ENCODE data around the gene TMEM61. TPM values are rescaled to one million over a fixed set of nuclear protein-coding genes. Genes with fewer than 3 reads are reported as not detected.

The TMEM61 gene
- total RNA-seq, 1 donor from 2014 or later = not detected

DNA sequence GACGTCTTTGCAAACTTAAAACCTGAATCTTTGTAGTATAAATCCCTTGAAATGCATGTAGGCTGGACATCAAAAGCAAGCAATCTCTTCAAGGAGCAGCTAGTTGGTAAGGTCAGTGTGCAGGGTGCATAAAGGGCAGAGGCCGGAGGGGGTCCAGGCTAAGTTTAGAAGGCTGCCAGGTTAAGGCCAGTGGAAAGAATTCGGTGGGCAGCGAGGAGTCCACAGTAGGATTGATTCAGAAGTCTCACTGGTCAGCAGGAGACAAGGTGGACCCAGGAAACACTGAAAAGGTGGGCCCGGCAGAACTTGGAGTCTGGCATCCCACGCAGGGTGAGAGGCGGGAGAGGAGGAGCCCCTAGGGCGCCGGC lies 58.5 kb downstream of the TMEM61 start:
- intact Hi-C loops (cut with micrococcal nuclease) = no loop called here
- ChIA-PET CTCF (no interaction called here), POLR2A (no interaction called here)
- Mint-ChIP-seq H3K4me1 (no peaks in the 10 kb centered on the region), H3K27ac (no peak overlapping the region), H3K9me3 (no peaks in the 10 kb centered on the region), H3K27me3 (peaks cover 62% of the 10 kb centered on the region), H3K36me3 (ENCODE audit: low read depth) (no peaks in the 10 kb centered on the region), H3K4me3 (no peak overlapping the region)
- DNase-seq = no peak
- TF ChIP-seq, protein P1, sequence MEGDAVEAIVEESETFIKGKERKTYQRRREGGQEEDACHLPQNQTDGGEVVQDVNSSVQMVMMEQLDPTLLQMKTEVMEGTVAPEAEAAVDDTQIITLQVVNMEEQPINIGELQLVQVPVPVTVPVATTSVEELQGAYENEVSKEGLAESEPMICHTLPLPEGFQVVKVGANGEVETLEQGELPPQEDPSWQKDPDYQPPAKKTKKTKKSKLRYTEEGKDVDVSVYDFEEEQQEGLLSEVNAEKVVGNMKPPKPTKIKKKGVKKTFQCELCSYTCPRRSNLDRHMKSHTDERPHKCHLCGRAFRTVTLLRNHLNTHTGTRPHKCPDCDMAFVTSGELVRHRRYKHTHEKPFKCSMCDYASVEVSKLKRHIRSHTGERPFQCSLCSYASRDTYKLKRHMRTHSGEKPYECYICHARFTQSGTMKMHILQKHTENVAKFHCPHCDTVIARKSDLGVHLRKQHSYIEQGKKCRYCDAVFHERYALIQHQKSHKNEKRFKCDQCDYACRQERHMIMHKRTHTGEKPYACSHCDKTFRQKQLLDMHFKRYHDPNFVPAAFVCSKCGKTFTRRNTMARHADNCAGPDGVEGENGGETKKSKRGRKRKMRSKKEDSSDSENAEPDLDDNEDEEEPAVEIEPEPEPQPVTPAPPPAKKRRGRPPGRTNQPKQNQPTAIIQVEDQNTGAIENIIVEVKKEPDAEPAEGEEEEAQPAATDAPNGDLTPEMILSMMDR (IDR thresholded peaks at IDR 0.05) = no peak
- no peak for ATAC-seq (ENCODE audit: low read depth)

DNA sequence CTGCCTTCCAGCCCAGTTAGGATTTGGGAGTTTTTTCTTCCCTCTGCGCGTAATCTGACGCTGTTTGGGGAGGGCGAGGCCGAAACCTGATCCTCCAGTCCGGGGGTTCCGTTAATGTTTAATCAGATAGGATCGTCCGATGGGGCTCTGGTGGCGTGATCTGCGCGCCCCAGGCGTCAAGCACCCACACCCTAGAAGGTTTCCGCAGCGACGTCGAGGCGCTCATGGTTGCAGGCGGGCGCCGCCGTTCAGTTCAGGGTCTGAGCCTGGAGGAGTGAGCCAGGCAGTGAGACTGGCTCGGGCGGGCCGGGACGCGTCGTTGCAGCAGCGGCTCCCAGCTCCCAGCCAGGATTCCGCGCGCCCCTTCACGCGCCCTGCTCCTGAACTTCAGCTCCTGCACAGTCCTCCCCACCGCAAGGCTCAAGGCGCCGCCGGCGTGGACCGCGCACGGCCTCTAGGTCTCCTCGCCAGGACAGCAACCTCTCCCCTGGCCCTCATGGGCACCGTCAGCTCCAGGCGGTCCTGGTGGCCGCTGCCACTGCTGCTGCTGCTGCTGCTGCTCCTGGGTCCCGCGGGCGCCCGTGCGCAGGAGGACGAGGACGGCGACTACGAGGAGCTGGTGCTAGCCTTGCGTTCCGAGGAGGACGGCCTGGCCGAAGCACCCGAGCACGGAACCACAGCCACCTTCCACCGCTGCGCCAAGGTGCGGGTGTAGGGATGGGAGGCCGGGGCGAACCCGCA lies 59.1 kb downstream of the TMEM61 start, which contains the start of gene PCSK9:
Gene PCSK9 (plus strand): TSS at position 207 of the 741 bp plus-strand sequence. CDS start 290 bp downstream, at position 497.
- Mint-ChIP-seq H3K4me1 (no peaks in the 10 kb centered on the region), H3K27me3 (peaks cover 59% of the 10 kb centered on the region), H3K27ac (no peak within 1 kb of the TSS), H3K36me3 (ENCODE audit: low read depth) (no peaks in the 10 kb centered on the region), H3K9me3 (no peaks in the 10 kb centered on the region), H3K4me3 (no peak within 1 kb of the TSS)
- intact Hi-C loops (cut with micrococcal nuclease) = no loop called here
- ATAC-seq (ENCODE audit: low read depth) (no peak), DNase-seq (no peak)
- TF ChIP-seq, protein P1 (IDR thresholded peaks at IDR 0.05) = no peak
- CTCF ChIA-PET = no interaction called here
- POLR2A ChIA-PET = no interaction called here

DNA sequence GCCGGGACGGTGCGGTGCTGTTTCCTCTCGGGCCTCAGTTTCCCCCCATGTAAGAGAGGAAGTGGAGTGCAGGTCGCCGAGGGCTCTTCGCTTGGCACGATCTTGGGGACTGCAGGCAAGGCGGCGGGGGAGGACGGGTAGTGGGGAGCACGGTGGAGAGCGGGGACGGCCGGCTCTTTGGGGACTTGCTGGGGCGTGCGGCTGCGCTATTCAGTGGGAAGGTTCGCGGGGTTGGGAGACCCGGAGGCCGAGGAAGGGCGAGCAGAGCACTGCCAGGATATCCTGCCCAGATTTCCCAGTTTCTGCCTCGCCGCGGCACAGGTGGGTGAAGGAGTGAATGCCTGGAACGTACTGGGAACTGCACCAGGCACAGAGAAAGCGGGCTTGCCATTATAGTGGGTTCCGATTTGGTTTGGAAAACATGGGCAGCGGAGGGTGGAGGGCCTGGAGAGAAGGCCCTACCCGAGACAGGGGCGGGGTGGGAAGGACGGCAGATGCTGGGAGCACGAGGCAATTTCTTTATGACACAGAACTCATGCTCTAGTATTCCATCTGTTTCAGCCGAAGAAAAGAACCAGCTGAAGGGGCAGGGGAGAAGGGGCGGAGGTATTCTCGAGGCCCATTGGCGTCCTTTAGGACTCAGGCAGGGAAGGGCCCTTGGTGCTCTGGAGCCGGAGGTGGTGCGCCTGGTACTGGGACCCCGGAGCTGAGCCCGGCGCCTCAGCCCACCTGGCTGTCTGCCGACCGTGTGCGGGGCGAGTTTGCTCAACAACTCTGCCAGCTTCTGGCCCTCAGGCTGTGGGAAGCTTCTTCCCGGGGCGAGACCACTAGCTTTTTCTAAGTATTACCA lies 59.9 kb downstream of the TMEM61 start:
- intact Hi-C loops (cut with micrococcal nuclease) = no loop called here

DNA sequence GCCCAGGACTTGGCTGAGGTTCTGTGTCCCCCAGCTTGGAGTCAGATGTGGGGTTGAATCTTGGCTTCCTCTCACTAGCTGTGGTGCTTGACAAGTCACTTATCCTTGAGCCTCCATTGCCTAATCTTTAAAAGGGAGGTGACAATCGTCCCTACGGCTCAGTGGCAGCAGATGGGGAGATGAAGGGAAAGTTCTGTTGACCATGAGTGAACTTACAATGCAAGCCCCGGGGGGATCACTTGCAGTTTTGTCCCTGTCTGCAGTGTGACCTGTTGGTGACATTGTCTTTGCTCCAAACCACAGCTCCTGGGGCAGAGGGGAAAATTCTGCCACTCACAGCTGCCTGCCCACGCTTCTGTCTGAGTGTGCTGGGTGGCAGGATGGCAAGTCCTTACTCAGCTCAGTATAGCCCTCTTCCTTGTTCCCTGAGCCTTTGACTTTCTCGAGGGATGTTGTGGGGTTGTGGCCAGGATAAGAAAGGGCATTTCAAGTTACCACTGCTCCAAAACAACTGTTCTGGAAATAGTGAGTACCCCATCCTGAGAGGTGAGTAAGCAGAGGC lies 60.6 kb downstream of the TMEM61 start:
- Mint-ChIP-seq H3K9me3 (no peaks in the 10 kb centered on the region), H3K36me3 (ENCODE audit: low read depth) (no peaks in the 10 kb centered on the region), H3K4me3 (no peak overlapping the region), H3K4me1 (no peaks in the 10 kb centered on the region), H3K27me3 (peaks cover 48% of the 10 kb centered on the region), H3K27ac (no peak overlapping the region)
- ATAC-seq (ENCODE audit: low read depth) (no peak), DNase-seq (no peak)
- TF ChIP-seq, protein P1 (IDR thresholded peaks at IDR 0.05) = no peak
- ChIA-PET POLR2A (no interaction called here), CTCF (no interaction called here)
- intact Hi-C loops (cut with micrococcal nuclease) = no loop called here

More for the DNA sequence above, 59.9 kb downstream of the TMEM61 start:
- no peak for ATAC-seq (ENCODE audit: low read depth)
- no peaks in the 10 kb centered on the region for H3K4me1 Mint-ChIP-seq
- ChIA-PET POLR2A (no interaction called here), CTCF (no interaction called here)
- DNase-seq = no peak
- H3K36me3 Mint-ChIP-seq (ENCODE audit: low read depth) = no peaks in the 10 kb centered on the region
- H3K27me3 Mint-ChIP-seq = peaks cover 55% of the 10 kb centered on the region
- H3K27ac Mint-ChIP-seq = no peak overlapping the region
- no peaks in the 10 kb centered on the region for H3K9me3 Mint-ChIP-seq
- no peak overlapping the region for H3K4me3 Mint-ChIP-seq
- TF ChIP-seq, protein P1 (IDR thresholded peaks at IDR 0.05) = no peak

DNA sequence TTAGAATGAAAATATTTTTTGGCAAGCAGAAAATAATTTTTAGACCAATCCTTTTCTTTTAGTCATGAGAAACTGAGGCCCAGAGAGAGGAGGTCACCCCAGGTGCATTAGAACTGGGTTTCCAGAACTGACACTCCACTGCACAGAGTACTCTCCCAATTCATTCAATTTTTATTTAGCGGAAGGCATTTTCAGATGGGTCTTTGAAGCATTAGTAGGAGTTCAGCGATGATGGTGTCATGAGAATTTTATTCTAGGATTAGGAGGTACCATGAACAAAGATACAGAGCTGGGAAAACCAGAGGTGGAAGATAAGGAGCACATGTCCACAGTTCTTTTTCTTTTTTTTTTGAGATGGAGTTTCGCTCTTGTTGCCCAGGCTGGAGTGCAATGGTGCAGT lies 61.2 kb downstream of the TMEM61 start:
- DNase-seq (no peak), ATAC-seq (ENCODE audit: low read depth) (no peak)
- Mint-ChIP-seq H3K4me1 (no peaks in the 10 kb centered on the region), H3K36me3 (ENCODE audit: low read depth) (no peaks in the 10 kb centered on the region), H3K4me3 (no peak overlapping the region), H3K27ac (no peak overlapping the region), H3K9me3 (no peaks in the 10 kb centered on the region), H3K27me3 (peaks cover 43% of the 10 kb centered on the region)
- TF ChIP-seq, protein P1 (IDR thresholded peaks at IDR 0.05) = no peak
- POLR2A ChIA-PET = no interaction called here
- intact Hi-C loops (cut with micrococcal nuclease) = no loop called here
- CTCF ChIA-PET = no interaction called here
